ENCODE results near the gene ERBB2. TPM values are rescaled to one million over a fixed set of nuclear protein-coding genes. Genes with fewer than 3 reads are reported as not detected.
A peak's percentile ranks its signal among the peaks of the same experiment; 100 is the strongest.

The ERBB2 gene
- total and polyA plus RNA-seq, 2 of the 13 experiments (the other 11 are each of a cell fraction or from before 2014, with no cell fraction given) = 57.7 to 64.1 TPM

- no peak for TF ChIP-seq PRDM15 (CRISPR knock-in tag; IDR thresholded peaks at IDR 0.05)
- no peak for TF ChIP-seq ZNF713 (CRISPR knock-in tag; IDR thresholded peaks at IDR 0.05)
- no peak for TF ChIP-seq RBAK (CRISPR knock-in tag; IDR thresholded peaks at IDR 0.05)
- TF ChIP-seq HCFC1 (IDR thresholded peaks at IDR 0.05; ENCODE audit: low read depth, low read length) = no peak
- no peak for TF ChIP-seq ZNF296 (CRISPR knock-in tag; conservative IDR thresholded peaks at IDR 0.05)
- no peak for TF ChIP-seq ZNF136 (CRISPR knock-in tag; IDR thresholded peaks at IDR 0.05; ENCODE audit: low read depth)
- TF ChIP-seq ZNF101 (CRISPR knock-in tag; IDR thresholded peaks at IDR 0.05; ENCODE audit: borderline replicate concordance, low read depth) = no peak
- no peak for TF ChIP-seq ZMYM2 (CRISPR knock-in tag; IDR thresholded peaks at IDR 0.05)
- peak; percentile 40 for TF ChIP-seq ATF7-NPFF (CRISPR knock-in tag; IDR thresholded peaks at IDR 0.05; ENCODE audit: low read depth)
- TF ChIP-seq ZNF326 (CRISPR knock-in tag; IDR thresholded peaks at IDR 0.05; ENCODE audit: borderline replicate concordance) = no peak
- no peak; the same call in 1 of the 2 replicates for TF ChIP-seq ZBTB4 (CRISPR knock-in tag; IDR thresholded peaks at IDR 0.05; ENCODE audit: borderline replicate concordance)
- no peak for TF ChIP-seq PHB2 (IDR thresholded peaks at IDR 0.05; ENCODE audit: partially characterized antibody)
- no peak; the same call in 1 of the 2 replicates for TF ChIP-seq SOX13 (IDR thresholded peaks at IDR 0.05)
- TF ChIP-seq SOX13 (CRISPR knock-in tag; conservative IDR thresholded peaks at IDR 0.05 in 1 of 2, IDR thresholded peaks at IDR 0.05 in 1 of 2) = peak in 1 of 2 experiments; percentile 70; a peak in 2 of 4 replicates
- 0 out of 2 replicates have a peak, but pooled peaks have one; percentile 23 for TF ChIP-seq ZGPAT (CRISPR knock-in tag; IDR thresholded peaks at IDR 0.05)
- TF ChIP-seq SRSF4 (IDR thresholded peaks at IDR 0.05; ENCODE audit: low read depth, low read length, poor library complexity, severe bottlenecking) = no peak
- TF ChIP-seq ZNF558 (CRISPR knock-in tag; IDR thresholded peaks at IDR 0.05; ENCODE audit: borderline replicate concordance) = no peak
- no peak for TF ChIP-seq PRDM4 (CRISPR knock-in tag; IDR thresholded peaks at IDR 0.05; ENCODE audit: borderline replicate concordance)
Observed at GRCh38 chr17:39653662-39654331, 46.1 kb upstream of the ERBB2 start (continued).
